ENCODE measurements around the gene ZFHX2.

The ZFHX2 gene

DNA sequence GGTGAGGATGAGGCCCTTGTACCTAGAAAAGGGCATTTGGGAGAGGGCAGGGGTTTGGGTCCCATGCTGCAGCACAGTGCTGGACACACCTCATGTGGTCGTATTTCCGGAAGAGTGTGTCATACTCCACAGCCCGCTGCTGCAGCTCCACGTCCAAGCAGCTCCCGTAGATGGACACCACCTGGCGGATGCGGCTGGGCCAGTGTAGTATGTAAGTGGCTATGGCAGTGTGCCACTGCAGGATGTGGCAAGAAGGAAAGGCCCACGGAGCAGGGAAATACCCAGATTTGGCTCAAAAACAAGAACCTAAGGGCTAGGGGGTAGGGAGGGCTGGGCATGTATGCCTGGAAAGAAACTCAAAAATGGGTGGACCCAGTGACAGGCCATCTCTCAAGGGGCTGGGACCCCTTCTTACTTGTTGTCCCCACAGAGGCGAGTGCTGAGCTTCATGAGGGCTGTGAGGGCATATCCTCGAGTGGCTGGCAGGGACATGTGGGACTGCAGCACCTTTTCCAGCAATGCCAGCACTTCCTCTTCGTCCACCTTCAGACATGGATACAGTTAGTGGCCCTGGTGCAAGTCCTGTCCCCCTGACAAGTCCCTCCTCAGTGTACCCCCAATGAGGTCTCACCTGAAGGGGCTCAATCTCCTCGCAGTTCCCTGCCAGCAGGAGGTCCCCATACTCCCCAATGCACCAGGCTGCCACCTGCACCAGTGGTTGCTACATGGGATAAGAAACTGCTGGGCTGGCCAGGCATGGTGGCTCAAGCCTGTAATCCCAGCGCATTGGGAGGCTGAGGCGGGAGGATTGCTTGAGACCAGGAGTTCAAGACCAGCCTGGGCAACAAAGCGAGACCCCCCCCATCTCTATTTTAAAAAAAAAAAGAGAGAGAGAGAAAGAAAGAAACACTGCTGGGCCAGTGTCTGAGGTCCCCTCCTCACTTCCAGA lies 10.6 kb upstream of the ZFHX2 start:
- DNase-seq (ENCODE audit: insufficient read length, low spot score) (no peak), FAIRE-seq (no peak)

DNA sequence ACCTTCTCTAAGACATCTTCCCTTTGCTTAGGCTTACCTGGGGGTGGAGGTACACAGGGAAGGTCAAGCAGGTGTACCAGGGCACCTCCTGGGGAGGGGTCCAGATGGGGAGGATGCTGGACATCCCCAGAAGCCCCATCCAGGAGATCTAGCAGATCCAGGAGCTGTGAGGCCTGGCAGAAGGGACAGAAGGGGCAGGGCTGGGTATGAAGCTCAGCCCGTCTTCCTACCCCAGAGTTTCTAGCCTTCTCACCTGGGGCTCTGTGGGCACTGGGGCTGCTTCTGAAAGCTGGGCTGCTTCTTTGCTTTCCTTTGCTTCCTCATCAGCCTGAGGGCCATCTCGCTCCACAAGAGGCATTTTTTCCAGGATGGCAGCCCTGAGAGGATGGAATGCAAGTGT lies 9.7 kb upstream of the ZFHX2 start:
- no peak for DNase-seq (ENCODE audit: insufficient read length, low spot score)
- no peak for FAIRE-seq

DNA sequence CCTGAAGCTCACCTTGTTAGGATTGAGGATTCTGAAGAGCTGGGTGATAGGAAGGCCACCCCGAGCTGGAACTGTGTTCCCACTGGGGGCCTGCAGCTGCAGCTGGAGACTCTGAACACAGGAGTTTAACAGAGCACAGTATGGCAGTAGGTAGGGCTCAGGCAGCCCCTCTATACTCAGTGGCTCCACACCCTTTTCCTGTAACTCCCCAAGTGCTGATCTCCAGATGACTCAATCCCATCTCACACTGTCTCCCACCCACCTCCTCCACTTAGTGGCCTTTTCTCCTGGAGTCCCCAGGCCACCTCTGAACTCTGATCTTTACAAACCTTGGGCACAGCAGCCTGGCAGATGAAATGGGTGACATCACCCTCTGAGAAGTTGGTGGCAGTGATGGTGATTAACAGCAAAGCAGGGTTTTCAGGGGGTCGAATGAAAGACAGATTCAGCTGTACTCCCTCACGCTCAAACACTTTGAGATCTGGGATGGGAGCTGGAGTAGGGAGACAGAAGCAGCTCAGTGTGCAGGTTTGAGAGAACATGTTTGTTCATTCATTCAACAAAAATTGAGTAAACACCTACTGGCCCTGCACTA lies 8.5 kb upstream of the ZFHX2 start:
- FAIRE-seq (no peak), DNase-seq (ENCODE audit: insufficient read length, low spot score) (no peak)

DNA sequence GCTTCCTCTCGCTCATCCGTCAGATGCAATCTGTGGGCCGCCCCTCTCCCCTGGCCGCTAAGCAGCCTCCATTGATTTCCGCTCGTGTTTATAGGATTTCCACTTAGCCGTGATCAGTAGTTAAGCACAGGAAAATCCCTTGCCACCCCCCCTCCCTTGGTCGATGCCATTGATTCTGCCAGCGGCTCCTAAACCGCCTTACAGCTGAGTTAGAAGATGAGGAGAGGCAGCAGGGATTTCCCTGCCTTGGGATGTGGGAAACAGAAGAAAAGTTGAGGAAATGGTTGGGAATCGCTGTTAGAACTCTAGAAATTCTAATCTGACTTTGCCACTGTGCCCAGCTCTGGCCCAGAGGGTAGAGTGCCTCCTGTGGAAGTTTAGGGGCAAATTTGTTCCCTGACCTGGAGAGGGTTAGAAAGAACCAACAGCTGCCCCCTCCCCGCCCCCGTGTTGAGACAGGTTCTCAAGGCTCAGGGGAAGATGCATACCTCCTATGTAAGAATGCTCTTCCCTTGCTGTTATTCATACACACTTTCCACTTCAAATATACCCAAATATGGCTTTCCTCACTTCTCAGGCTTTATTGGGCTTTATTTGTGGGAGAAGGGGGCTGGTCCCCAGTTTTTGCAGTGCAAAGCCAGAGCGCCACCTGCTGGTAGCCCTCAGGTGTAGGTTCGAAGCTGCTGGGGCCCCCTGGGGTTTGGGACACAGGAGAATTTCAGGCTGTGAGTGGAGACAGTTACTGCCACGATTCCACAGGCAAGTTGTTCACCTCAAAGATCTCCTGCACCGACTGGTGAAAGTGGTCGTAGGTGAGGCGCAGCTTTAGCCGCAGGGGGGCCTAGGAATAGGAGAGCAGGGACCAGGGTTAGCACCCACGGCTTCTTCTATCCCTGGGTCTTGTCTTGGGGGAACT lies 7.7 kb upstream of the ZFHX2 start:
- DNase-seq (ENCODE audit: insufficient read length, low spot score) (no peak), FAIRE-seq (no peak)

DNA sequence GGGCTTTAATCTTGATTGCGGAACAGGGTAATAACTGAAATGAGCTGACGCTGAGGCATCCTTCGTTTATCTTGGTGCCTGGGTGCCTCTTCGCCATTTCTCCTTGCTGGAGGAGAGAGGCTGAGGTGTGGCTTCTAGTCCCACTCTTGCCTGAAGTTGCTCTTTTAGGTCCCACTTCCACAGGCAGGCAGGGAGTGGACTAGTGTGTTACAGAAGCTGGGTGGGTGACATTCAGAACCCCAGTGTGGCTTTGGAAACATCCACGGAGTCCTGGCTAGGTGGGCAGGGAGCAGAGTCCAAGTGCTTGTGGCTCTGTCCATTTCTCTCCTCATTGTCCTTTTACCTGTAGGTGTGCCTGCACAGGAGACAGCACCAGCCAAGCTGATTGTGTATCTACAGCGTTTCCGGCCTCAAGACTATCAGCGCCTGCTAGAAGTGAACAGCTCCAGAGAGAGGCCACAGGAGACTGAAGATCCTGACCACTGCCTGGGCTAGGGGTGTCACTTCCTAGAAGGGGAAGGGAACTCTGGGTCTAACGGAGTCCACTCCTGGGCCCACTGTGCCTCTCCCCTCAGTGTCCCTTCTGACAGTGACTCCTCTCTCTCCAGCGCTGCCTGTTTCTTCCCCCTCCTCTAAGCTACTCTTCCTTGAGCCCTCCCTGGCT lies 6.9 kb upstream of the ZFHX2 start:
- DNase-seq (ENCODE audit: insufficient read length, low spot score) (no peak), FAIRE-seq (no peak)

DNA sequence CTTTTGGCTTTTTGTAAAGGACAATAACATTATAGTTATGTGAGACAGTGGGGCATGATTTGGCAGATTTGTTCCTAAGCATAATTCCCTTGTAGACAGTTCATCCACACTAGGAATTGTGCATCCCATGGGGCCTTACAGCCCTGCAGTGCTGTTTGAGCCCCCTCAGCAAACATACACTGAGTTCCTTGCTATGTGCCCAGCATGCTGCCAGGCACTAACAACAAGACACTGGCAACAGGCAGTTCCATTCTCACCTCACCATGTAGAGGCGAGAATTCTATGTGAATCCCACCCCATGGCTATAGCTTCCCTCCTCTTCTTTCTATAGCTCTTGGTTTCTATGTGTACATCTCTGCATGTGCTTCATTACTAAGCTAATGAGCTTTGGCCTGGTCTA lies 6.4 kb upstream of the ZFHX2 start:
- FAIRE-seq (no peak), DNase-seq (ENCODE audit: insufficient read length, low spot score) (no peak)

DNA sequence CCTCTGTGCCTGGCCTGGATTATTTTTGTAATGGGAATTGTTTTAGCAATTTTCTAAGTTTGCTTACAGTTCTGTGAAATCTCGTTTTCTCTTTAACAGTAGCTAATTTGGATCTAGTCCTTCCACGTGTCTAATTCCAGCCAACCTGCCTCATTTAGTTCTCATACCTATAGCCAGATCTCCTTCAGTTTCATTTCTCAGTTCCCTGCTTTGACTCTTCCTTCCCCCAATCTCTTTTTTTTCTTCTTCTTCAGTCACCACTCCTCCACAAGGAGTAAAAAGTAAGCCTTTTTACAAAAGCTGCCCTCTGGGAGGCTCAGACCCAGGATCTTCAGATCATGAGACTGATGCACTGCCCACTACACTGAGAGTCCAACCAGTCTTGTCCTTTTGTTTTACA lies 6.0 kb upstream of the ZFHX2 start:
- DNase-seq (ENCODE audit: insufficient read length, low spot score) (no peak), FAIRE-seq (no peak)

DNA sequence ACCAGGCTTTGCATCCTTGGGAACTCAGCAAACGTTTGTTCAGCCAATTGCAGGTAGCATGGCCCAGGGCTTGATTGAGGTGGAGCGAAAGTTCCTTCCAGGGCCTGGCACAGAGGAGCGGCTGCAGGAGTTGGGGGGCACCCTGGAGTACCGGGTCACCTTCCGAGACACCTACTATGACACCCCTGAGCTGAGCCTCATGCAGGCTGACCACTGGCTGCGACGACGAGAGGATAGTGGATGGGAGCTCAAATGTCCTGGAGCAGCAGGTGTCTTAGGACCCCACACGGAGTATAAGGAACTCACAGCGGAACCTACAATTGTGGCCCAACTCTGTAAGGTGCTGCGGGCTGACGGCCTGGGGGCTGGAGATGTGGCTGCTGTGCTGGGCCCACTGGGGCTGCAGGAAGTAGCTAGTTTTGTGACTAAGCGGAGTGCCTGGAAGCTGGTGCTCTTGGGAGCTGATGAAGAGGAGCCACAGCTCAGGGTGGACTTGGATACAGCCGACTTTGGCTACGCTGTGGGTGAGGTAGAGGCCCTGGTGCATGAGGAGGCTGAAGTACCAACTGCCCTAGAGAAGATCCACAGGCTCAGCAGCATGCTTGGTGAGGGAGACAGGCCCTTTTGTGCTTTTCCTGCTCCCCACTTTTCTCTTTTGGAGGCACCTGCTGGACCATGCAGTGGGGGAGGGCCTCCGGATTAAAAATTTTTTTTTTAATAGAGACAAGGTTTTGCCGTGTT lies 5.3 kb upstream of the ZFHX2 start:
- FAIRE-seq (no peak), DNase-seq (ENCODE audit: insufficient read length, low spot score) (no peak)

DNA sequence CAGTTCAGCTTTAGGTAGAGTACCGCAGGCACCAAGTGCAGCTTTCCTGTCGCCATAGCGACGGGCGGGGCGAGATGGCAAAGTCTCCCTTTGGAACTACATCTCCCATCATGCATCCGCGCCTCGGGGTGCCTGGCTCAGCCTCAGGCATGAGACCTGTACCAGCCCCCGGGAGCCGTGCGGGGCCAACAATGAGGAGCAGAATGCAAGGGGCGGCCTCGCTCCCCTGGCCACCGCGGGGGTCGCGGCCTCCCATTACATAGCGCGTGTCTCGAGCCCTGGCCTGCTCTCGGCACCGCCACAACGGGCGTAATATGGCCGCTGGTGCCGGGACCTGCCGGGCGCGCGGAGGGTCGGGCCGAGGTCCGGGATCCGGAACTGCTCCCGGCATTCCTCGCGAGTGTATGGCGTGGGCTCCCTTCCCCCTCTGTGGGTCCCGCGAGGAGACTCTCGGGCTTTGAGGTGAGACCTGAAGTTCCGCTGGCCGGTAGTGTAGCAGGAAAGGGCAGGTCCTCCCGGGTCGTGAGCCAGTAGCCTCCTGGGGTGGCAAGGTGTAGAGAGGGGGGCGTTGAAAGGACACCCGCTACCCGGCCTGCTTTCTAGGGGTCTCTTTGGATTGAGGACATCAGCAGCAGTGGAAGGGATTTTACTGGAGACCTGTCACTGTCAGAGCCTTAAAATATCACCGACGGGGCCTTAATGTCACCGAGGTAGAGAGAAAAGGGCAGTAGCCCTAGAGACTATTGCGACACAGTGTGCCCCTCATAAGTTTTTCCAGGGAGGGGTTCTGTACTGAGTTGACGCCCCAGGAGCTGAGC lies 4.5 kb upstream of the ZFHX2 start, which contains the start of gene THTPA:
Gene THTPA (plus strand): TSS at position 390 of the 818 bp plus-strand sequence. CDS start 487 bp downstream, outside the sequence.
- no peak for FAIRE-seq
- peak; percentile 82 for DNase-seq (ENCODE audit: insufficient read length, low spot score)

DNA sequence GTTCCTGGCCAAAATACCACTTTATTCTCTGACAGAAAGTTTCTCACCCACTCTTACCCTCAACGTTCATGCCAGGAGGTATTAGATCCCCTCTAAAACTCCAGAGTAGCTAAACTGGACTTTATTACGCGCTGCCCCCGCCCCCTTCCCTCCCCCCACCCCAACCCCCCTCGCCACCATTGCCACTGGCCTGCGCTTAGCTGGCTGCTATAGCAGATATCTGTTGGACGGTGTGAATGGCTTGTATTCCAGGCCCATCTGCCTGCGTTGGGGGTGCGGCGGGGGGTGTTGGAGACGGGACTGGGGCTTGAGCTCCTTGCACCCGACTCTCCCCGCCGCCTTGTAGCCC lies 3.9 kb upstream of the ZFHX2 start:
- no peak for DNase-seq (ENCODE audit: insufficient read length, low spot score)
- FAIRE-seq = no peak

DNA sequence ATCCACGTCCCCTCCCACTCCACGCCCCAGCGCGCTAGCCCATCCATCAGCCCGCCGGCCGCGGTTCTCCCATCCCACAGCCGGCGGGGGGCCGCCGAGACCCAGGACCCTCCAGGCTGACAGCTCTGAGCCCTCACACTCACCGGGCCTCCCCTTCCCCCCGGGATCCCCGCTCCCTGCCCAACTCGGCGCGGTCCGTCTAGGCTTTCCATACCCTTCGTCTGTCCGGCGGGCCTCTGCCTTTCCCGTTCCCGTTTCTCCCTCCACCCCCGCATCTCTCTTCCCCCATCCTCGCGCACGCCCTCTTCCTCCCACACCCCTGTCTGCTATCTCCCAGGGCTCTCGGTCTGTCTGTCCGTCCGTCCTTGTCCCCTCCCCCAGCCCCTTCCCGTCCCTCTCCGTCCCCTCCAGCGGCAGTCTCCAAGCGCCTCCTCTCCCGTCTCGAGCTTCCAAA lies 726 bp downstream of the ZFHX2 start:
- no peak for DNase-seq (ENCODE audit: insufficient read length, low spot score)
- FAIRE-seq = no peak

DNA sequence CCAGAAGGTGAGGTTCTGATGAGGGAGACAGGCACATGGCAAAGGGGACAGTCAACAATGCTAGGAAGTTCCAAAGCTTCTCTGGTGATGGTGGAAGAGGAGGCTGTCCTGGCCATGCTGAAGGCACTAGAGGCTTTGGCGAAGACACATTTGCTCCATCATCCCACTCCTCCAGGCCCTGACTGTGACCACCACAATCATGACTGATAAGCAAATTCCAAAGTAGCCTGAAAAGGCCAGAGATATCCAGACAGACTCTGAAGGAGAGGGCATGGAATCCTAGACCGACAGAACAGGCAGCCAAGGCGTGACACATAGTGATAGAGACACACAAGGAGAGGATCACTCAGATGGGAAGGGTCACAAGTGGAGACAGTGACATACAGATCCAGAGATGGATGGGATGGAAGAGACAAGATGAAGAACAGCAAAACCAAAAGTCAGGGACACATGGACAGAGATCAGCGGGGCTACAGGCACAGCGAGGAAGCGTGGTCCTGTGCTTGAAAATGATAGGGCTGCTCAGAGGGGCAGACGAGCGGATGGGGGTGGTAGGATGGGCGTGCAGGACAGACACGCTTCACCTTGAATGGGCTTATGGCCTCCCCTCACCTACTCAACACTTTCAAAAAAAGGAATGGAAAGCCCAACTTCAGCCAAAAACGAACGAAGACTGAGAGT lies 1.3 kb downstream of the ZFHX2 start:
- DNase-seq (ENCODE audit: insufficient read length, low spot score) (no peak), FAIRE-seq (no peak)

DNA sequence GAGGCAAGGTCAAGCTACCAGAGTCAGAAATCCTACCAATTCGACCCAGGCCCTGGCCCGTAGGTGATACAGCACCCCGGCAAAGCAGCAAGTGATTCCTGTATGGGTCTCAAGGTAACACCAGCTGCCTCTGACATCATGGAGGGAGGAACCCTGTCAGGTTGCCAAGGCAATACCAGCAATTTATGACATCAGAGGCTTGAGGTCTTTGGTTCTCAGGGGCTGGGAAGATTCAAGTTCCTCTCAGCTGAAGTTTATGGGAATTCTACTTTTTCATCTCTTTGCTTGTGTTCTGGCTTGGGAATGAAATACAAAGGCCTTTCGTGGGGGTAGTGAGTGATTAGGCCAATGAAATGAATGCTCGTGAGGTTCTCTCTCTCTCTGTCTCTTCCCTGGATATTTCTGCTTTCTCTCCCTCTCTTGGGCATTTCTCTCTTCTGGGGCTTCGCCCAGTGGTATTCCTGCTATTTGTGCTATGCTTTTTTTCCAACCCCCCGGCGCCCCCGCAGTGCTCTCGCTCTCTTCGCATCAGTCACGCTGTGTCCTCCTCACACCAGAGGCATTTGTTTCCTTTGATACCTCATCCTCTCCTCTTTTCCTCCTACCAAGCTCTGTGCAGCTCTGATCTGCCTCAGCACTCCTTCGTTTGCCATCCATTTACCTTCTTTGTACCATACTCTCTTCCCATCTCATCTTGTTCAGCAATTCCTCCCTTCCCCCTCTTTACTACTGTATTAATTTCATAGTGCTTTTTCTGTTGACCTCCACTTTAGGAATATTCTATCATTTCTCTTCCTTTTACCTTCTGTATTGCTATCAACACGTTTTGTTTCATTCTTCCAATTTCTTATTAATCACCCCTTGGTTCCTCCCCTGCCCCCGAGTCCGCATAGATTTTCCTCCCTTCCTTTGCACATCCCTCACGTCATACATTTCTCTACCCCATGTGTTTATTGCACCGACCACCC lies 2.9 kb downstream of the ZFHX2 start:
- DNase-seq (ENCODE audit: insufficient read length, low spot score) (no peak), FAIRE-seq (no peak)

DNA sequence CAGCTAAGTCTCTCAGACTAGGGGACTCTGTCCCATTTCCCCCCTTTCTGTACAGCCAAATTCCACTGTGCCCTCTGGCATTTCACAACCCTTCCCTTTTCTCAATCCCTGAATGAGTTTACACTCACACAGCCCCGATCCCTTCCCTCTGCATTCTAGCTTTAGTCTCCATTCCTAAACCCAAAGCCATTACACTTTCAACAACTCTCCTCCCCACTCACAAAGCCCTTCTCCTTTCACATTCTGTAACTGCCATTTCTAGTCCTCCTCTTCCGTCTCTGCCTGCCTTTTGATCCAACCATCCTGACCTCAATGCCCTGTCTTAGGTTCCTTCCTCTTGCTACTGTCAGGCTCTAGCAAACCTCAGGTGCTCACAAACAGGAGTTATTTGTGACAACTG lies 3.6 kb downstream of the ZFHX2 start:
- FAIRE-seq = no peak

DNA sequence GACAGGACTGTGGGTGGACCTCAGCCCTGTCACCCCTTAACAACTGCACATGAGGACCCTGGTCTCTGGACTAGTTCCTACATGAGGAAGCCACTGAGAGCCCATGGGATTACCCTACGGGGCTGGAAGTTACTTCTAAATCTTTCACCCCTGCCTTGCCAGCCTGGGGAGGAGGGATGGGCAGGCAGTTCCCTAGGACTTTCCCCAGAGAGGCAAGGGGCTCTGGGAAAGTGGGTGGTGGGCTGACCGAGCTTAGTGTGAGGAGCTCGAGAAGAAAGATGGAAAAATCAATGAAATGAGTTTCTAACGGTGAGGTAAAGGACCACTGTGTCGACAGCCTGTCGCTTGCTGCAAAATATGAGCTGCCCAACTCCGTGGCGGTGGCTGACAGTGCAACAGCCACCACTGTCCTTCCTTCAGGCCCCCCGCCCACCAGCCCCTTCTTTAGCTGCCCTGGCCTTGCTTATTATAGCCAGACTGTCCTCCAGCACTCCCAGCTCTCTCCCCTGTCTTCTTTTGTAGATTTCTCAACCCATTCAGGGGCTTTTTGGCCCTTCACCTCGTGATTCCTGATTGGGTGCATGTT lies 5.0 kb downstream of the ZFHX2 start:
- FAIRE-seq (no peak), DNase-seq (ENCODE audit: insufficient read length, low spot score) (no peak)

More for the DNA sequence above, 3.6 kb downstream of the ZFHX2 start:
- no peak for DNase-seq (ENCODE audit: insufficient read length, low spot score)

DNA sequence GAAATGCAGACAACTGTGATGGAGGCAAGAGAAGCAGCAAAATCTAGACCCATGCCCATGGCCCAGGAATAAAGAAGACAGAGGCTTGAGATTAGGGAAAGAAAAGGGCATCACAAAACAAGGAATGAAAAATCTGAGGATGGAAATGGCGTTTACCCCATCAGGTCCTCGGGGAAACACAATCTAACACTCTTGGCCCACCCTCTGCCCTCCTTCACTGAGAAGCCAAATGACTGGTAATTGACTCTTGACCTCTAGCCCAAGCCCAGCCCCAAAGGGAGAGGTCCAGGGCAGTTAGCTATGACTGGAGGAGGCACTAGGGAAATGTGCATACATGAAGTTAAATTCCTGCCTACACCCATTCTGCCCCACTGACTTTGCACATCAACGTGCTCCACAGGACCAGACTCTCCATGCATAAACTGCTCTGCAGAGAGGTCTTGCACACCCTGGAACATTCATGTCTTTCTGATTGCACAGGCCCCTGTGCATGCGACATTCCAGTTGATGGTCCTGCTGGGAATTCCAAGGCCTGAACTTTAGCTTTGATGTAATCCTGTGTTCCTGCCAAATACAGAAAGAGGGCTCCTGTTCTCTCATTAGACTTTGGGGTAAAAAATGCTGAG lies 5.7 kb downstream of the ZFHX2 start:
- FAIRE-seq (no peak), DNase-seq (ENCODE audit: insufficient read length, low spot score) (no peak)
